ENCODE results near the gene ADAMTS8. TPM values are rescaled to one million over a fixed set of nuclear protein-coding genes. Genes with fewer than 3 reads are reported as not detected.
A peak's percentile ranks its signal among the peaks of the same experiment; 100 is the strongest.

ADAMTS8 gene
- total RNA-seq, 2 donors from 2014 or later, result 0.66 TPM; not detected in 1

- H3K27ac ChIP-seq, result no peak overlapping the region
- DNase-seq (no peak), ATAC-seq (no peak)
- no peak overlapping the region for H3K4me3 ChIP-seq
- intact Hi-C loops (cut with DNase I), result no loop called here
- no peaks in the 10 kb centered on the region for H3K36me3 ChIP-seq (replicated peaks in 1 of 2; ENCODE audit: insufficient read depth in 1 of 2, low read depth in 2 of 2)
- TF ChIP-seq, protein P1, sequence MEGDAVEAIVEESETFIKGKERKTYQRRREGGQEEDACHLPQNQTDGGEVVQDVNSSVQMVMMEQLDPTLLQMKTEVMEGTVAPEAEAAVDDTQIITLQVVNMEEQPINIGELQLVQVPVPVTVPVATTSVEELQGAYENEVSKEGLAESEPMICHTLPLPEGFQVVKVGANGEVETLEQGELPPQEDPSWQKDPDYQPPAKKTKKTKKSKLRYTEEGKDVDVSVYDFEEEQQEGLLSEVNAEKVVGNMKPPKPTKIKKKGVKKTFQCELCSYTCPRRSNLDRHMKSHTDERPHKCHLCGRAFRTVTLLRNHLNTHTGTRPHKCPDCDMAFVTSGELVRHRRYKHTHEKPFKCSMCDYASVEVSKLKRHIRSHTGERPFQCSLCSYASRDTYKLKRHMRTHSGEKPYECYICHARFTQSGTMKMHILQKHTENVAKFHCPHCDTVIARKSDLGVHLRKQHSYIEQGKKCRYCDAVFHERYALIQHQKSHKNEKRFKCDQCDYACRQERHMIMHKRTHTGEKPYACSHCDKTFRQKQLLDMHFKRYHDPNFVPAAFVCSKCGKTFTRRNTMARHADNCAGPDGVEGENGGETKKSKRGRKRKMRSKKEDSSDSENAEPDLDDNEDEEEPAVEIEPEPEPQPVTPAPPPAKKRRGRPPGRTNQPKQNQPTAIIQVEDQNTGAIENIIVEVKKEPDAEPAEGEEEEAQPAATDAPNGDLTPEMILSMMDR (IDR thresholded peaks at IDR 0.05), result no peak
- TF ChIP-seq POLR2A (IDR thresholded peaks at IDR 0.05), result no peak
- no peaks in the 10 kb centered on the region for H3K27me3 ChIP-seq
- H3K4me1 ChIP-seq, result peaks cover 16% of the 10 kb centered on the region
- WGBS, 2 donors, result 92 to 95% methylated on average over 3 of the region's 3 CpGs
- H3K9me3 ChIP-seq, result no peaks in the 10 kb centered on the region
Observed at GRCh38 chr11:130386056-130386455, 42.4 kb downstream of the ADAMTS8 start.

- DNase-seq, result no peak
- 78 to 80% methylated on average over 10 of the region's 10 CpGs for WGBS, 2 donors
- Histone ChIP-seq H3K27ac (no peak overlapping the region), H3K4me1 (no peaks in the 10 kb centered on the region), H3K9me3 (no peaks in the 10 kb centered on the region), H3K36me3 (replicated peaks in 1 of 2; ENCODE audit: insufficient read depth in 1 of 2, low read depth in 2 of 2) (no peaks in the 10 kb centered on the region), H3K4me3 (no peak overlapping the region), H3K27me3 (no peaks in the 10 kb centered on the region)
- no peak for ATAC-seq
- TF ChIP-seq, protein P1 (IDR thresholded peaks at IDR 0.05), result no peak
- TF ChIP-seq POLR2A (IDR thresholded peaks at IDR 0.05), result no peak
- intact Hi-C loops (cut with DNase I), result no loop called here
Observed at GRCh38 chr11:130383344-130384211, 44.8 kb downstream of the ADAMTS8 start.

DNA sequence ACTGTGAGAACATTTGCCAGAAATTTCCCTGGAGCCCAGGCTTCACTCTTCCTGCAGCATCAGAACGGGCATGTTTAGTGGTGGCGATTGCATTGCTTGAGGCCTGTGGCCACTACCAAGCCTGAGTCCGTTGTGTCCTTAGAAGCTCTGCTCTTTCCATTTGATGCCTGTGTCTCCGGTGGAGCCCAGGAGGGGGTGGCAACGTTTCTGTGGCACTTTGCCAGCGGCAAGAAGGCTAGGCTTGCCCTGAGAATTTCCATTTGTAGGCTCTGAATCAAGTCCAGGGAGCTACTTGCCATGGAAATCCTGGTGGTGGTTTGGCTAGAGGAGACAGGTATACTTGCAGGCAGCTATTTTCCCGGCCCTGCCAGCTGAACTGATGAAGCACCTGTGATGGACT, 47.1 kb downstream of the ADAMTS8 start:
- Histone ChIP-seq H3K9me3 (no peaks in the 10 kb centered on the region), H3K4me3 (no peak overlapping the region), H3K4me1 (no peaks in the 10 kb centered on the region), H3K36me3 (replicated peaks in 1 of 2; ENCODE audit: insufficient read depth in 1 of 2, low read depth in 2 of 2) (no peaks in the 10 kb centered on the region), H3K27ac (no peak overlapping the region), H3K27me3 (no peaks in the 10 kb centered on the region)
- DNase-seq, result peak in 1 of 4 donors; percentile 41
- intact Hi-C loops (cut with DNase I), result no loop called here
- ATAC-seq, result no peak
- TF ChIP-seq POLR2A (IDR thresholded peaks at IDR 0.05), result no peak
- TF ChIP-seq, protein P1 (IDR thresholded peaks at IDR 0.05), result no peak
- 36 to 49% methylated on average over 7 of the region's 7 CpGs for WGBS, 2 donors

DNA sequence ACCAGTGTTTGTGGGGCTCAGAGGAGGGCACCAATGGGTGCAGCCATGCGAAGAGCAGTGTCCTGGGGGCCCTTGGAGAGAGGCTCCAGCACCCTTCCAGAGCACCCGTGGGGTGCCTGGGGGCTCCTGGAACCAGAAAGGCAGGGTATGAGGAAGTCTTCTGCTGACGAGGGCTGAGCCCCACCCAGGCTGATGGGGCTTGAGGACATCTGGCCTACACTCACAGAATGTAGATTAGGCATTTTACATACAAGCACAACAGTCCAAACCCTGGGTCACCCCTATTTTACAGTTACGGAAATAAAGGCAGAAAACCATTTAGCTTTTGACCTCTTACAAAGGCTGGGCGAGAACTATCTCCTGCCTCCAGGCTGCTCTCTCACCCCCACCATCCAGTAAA, 47.6 kb downstream of the ADAMTS8 start:
- 87 to 97% methylated on average over 3 to 5 of the region's 5 CpGs for WGBS, 2 donors
- no peak for DNase-seq
- no peak overlapping the region for H3K27ac ChIP-seq
- no peaks in the 10 kb centered on the region for H3K27me3 ChIP-seq
- no peaks in the 10 kb centered on the region for H3K36me3 ChIP-seq (replicated peaks in 1 of 2; ENCODE audit: insufficient read depth in 1 of 2, low read depth in 2 of 2)
- H3K9me3 ChIP-seq, result no peaks in the 10 kb centered on the region
- no peak for TF ChIP-seq POLR2A (IDR thresholded peaks at IDR 0.05)
- TF ChIP-seq, protein P1 (IDR thresholded peaks at IDR 0.05), result no peak
- no peak for ATAC-seq
- intact Hi-C loops (cut with DNase I), result no loop called here
- H3K4me1 ChIP-seq, result no peaks in the 10 kb centered on the region
- H3K4me3 ChIP-seq, result no peak overlapping the region

GRCh38 chr11:130379276-130379675, 49.1 kb downstream of the ADAMTS8 start:
- WGBS, 2 donors, result 92% methylated on average over 5 of the region's 5 CpGs
- intact Hi-C loops (cut with DNase I), result no loop called here
- Histone ChIP-seq H3K36me3 (replicated peaks in 1 of 2; ENCODE audit: insufficient read depth in 1 of 2, low read depth in 2 of 2) (no peaks in the 10 kb centered on the region), H3K4me1 (no peaks in the 10 kb centered on the region), H3K27me3 (no peaks in the 10 kb centered on the region), H3K27ac (no peak overlapping the region), H3K4me3 (no peak overlapping the region), H3K9me3 (no peaks in the 10 kb centered on the region)
- DNase-seq (no peak), ATAC-seq (no peak)
- TF ChIP-seq POLR2A (IDR thresholded peaks at IDR 0.05), result no peak
- TF ChIP-seq, protein P1 (IDR thresholded peaks at IDR 0.05), result no peak
